Gastroesophageal sphincter (tissue), 3 donors: ENCODE results near the gene MYADM.

ENCODE experiments used
- EP300 ChIP-seq: sonication (generic); formaldehyde crosslinking; IDR thresholded peaks from one replicate; pipeline ENCODE4 v1.6.1; 2017; ENCODE audit warnings: antibody characterized with exemption, mild to moderate bottlenecking
- POLR2A ChIP-seq, 2 donors: fragments of 450-650 bp; IDR thresholded peaks; one replicate each; pipeline ENCODE4 v1.6.1; 2017; ENCODE audit warnings: antibody characterized with exemption in 2 of 2, mild to moderate bottlenecking in 2 of 2, moderate library complexity in 1 of 2
- TF ChIP-seq, protein P1 (sequence below), 4 experiments: fragments of 200-600 bp in 2 of 4; fragments of 450-650 bp in 2 of 4; sonication (generic) in 1 of 4; IDR thresholded peaks; one replicate each; pipeline ENCODE4 v1.5.1; 2017 to 2019; ENCODE audit warnings: antibody characterized with exemption in 4 of 4, mild to moderate bottlenecking in 2 of 4, moderate library complexity in 2 of 4

DNA sequence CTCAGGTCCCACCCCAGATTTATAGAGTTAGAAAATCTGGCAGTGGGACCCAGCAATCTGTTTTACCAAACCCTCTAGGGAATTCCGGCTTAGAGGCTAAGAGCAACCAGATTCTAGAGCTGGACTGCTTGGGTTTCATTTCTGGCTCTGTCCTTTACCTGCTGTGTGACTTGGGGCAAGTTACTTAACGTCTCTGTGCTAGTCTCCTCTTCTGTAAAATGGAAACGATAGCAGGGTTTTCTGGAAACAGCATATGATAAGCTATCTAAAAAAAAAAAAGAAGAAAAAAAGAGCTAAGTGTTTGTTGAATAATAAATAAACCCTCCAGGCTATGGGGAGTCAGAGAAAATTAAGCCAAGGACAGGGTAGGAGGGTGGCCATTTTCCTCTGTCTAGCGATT is 29.8 kb downstream of the MYADM start:
- TF ChIP-seq, protein P1, sequence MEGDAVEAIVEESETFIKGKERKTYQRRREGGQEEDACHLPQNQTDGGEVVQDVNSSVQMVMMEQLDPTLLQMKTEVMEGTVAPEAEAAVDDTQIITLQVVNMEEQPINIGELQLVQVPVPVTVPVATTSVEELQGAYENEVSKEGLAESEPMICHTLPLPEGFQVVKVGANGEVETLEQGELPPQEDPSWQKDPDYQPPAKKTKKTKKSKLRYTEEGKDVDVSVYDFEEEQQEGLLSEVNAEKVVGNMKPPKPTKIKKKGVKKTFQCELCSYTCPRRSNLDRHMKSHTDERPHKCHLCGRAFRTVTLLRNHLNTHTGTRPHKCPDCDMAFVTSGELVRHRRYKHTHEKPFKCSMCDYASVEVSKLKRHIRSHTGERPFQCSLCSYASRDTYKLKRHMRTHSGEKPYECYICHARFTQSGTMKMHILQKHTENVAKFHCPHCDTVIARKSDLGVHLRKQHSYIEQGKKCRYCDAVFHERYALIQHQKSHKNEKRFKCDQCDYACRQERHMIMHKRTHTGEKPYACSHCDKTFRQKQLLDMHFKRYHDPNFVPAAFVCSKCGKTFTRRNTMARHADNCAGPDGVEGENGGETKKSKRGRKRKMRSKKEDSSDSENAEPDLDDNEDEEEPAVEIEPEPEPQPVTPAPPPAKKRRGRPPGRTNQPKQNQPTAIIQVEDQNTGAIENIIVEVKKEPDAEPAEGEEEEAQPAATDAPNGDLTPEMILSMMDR (IDR thresholded peaks at IDR 0.05), result no peak
- no peak for TF ChIP-seq EP300
- no peak for TF ChIP-seq POLR2A (IDR thresholded peaks at IDR 0.05)
